ENCODE results near the gene GABRR3. TPM values are rescaled to one million over a fixed set of nuclear protein-coding genes. Genes with fewer than 3 reads are reported as not detected.

Gene GABRR3
- total and polyA plus RNA-seq, 2 experiments from 2014 or later: not detected

DNA sequence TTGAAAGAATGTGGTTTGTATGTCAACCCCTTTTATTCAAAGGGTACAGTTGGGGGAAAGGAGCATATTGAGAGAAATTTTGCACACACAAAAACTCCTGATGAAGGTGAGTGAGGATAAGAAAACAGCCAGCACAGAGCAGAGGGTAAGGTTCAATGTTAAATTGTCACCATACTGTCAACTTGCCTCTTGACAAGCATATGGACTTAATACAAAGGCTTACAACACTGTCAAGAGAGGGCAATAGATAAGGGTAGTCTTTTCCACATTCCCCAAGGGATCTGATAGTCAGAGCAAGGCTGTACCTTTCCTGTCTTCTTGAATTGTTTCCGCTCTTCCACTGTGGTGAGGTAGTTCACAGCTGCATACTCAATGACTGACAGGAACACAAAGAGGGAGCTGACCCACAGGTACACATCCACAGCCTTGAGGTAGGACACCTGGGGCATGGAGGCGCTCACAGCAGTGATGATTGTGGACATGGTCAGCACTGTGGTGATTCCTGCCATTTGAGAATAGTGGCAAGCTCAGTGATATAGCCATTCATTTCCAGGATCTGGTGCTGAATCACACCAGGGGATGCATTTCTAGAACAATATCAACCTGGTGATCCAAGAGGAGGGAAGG, 42.5 kb downstream of the GABRR3 start (continued):
- TF ChIP-seq, protein P1, sequence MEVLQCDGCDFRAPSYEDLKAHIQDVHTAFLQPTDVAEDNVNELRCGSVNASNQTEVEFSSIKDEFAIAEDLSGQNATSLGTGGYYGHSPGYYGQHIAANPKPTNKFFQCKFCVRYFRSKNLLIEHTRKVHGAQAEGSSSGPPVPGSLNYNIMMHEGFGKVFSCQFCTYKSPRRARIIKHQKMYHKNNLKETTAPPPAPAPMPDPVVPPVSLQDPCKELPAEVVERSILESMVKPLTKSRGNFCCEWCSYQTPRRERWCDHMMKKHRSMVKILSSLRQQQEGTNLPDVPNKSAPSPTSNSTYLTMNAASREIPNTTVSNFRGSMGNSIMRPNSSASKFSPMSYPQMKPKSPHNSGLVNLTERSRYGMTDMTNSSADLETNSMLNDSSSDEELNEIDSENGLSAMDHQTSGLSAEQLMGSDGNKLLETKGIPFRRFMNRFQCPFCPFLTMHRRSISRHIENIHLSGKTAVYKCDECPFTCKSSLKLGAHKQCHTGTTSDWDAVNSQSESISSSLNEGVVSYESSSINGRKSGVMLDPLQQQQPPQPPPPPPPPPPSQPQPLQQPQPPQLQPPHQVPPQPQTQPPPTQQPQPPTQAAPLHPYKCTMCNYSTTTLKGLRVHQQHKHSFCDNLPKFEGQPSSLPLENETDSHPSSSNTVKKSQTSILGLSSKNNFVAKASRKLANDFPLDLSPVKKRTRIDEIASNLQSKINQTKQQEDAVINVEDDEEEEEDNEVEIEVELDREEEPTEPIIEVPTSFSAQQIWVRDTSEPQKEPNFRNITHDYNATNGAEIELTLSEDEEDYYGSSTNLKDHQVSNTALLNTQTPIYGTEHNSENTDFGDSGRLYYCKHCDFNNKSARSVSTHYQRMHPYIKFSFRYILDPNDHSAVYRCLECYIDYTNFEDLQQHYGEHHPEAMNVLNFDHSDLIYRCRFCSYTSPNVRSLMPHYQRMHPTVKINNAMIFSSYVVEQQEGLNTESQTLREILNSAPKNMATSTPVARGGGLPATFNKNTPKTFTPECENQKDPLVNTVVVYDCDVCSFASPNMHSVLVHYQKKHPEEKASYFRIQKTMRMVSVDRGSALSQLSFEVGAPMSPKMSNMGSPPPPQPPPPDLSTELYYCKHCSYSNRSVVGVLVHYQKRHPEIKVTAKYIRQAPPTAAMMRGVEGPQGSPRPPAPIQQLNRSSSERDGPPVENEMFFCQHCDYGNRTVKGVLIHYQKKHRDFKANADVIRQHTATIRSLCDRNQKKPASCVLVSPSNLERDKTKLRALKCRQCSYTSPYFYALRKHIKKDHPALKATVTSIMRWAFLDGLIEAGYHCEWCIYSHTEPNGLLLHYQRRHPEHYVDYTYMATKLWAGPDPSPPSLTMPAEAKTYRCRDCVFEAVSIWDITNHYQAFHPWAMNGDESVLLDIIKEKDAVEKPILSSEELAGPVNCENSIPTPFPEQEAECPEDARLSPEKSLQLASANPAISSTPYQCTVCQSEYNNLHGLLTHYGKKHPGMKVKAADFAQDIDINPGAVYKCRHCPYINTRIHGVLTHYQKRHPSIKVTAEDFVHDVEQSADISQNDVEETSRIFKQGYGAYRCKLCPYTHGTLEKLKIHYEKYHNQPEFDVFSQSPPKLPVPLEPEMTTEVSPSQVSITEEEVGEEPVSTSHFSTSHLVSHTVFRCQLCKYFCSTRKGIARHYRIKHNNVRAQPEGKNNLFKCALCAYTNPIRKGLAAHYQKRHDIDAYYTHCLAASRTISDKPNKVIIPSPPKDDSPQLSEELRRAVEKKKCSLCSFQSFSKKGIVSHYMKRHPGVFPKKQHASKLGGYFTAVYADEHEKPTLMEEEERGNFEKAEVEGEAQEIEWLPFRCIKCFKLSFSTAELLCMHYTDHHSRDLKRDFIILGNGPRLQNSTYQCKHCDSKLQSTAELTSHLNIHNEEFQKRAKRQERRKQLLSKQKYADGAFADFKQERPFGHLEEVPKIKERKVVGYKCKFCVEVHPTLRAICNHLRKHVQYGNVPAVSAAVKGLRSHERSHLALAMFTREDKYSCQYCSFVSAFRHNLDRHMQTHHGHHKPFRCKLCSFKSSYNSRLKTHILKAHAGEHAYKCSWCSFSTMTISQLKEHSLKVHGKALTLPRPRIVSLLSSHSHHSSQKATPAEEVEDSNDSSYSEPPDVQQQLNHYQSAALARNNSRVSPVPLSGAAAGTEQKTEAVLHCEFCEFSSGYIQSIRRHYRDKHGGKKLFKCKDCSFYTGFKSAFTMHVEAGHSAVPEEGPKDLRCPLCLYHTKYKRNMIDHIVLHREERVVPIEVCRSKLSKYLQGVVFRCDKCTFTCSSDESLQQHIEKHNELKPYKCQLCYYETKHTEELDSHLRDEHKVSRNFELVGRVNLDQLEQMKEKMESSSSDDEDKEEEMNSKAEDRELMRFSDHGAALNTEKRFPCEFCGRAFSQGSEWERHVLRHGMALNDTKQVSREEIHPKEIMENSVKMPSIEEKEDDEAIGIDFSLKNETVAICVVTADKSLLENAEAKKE (CRISPR knock-in tag; IDR thresholded peaks at IDR 0.05): no peak
- TF ChIP-seq ZNF114 (CRISPR knock-in tag; IDR thresholded peaks at IDR 0.05): no peak
- TF ChIP-seq EZH2phosphoT487 (IDR thresholded peaks at IDR 0.05; ENCODE audit: unreplicated experiment): no peak

DNA sequence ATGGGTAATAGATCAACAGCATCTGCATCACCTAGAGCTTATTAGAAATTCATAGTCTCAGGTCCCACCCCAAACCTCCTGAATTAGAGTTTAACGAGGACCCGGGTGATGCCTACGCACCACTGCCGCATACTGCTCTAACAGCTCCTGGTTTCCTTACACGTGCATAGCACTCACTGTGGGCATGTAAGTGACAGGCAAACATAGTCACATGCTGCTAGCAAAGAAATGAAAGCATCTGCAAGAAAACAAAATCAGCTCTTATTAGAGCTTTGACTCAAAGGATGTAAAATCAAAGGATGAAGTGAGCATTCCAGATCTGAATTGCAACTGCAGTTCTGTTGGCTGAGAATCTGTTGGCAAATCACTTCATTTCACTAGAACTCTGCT, 43.8 kb downstream of the GABRR3 start:
- Histone ChIP-seq H3K4me3 (no peak overlapping the region), H4K20me1 (replicated peaks; ENCODE audit: insufficient read depth) (no peaks in the 10 kb centered on the region), H3K9me2 (ENCODE audit: insufficient read depth) (peaks cover 7% of the 10 kb centered on the region; the same call in 1 of the 2 replicates), H3K4me1 (ENCODE audit: insufficient read depth) (peaks cover 24% of the 10 kb centered on the region), H3K27me3 (ENCODE audit: insufficient read depth) (no peaks in the 10 kb centered on the region), H3K36me3 (ENCODE audit: insufficient read depth) (no peaks in the 10 kb centered on the region), H3K4me2 (no peak overlapping the region), H3F3A (replicated peaks; ENCODE audit: low read depth) (0 out of 2 replicates have a peak, but pooled peaks cover 3% of the 10 kb centered on the region), H3K27ac (ENCODE audit: low read depth) (no peak overlapping the region), H2AFZ (0 out of 2 replicates have a peak overlapping the region, but pooled peaks have one; percentile 70), H3K79me2 (replicated peaks; ENCODE audit: insufficient read depth) (no peaks in the 10 kb centered on the region)
- Mint-ChIP-seq H3K4me3 (no peak overlapping the region), H3K9me3 (no peaks in the 10 kb centered on the region), H3K27ac (no peak overlapping the region), H3K4me1 (peaks cover 32% of the 10 kb centered on the region), H3K36me3 (ENCODE audit: low read depth) (no peaks in the 10 kb centered on the region), H3K27me3 (ENCODE audit: insufficient read depth, low read depth, poor library complexity) (no peaks in the 10 kb centered on the region)
- ATAC-seq (no peak), DNase-seq (ENCODE audit: low spot score) (no peak)
- TF ChIP-seq NANOG (IDR thresholded peaks at IDR 0.05; ENCODE audit: borderline replicate concordance): no peak

Data from GM23338 (cell line).